Measurements from ENCODE around the gene TMEM247.
"Not testable (repeated sequence)": the region's sequence is repeated elsewhere in the genome, so short reads cannot be mapped to it uniquely, and the experiment has no call there.

The TMEM247 gene

DNA sequence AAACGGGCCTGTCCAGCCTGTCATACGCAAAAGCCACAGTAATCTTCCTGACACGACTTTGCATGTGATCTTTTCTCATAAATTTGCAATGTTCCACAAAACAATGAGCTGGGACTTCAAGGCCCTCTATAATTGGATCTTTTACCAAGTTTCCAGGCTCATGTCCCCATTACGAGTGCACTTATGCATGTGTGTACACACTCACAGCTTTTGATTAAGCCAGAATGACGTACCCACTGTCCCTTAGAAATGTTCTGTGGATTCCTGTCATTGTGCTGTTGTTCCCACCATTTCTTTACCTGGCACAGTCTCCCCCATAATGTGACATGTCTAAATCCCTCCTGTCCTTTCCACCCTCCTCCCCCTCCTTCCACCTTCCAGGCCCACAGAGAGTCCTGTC, 19.7 kb upstream of the TMEM247 start:
- DNase-seq: no peak

- DNase-seq: no peak
Observed at GRCh38 chr2:46460241-46460921, 19.0 kb upstream of the TMEM247 start.

DNA sequence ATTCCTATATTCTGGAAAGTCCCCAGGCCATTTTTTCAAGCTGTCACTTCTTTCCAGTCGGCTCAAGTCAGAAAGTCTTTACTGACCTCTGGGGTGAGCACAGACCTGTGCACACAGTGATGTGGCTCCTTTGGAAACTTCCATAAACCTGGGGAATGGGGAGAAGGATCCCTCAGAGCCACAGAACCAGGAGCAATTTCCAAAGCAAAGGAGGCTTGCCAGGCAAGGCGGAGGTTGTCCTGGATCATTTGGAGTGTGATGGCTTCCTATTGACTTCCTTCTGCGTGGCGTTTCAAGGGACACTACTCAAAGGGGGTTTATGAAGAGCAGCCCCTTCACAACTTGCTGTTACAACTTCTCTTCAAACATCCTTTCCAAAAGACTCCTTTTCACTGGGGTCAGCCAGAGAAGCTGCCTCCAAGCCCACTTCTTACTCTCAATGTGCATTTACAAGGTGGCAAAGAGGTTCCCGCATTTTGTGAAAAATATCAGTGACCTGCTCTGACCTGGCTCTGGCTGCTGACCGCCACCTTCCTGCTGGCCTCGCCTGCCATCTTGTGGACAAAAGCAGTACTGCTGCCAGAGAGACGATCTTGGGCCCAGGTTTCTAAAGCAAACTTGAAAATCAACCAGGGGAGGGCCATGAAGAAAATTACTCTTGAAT, 18.2 kb upstream of the TMEM247 start:
- peak; percentile 69 for DNase-seq

- DNase-seq: no peak
Observed at GRCh38 chr2:46461709-46462171, 17.6 kb upstream of the TMEM247 start.

- no peak for DNase-seq
Observed at GRCh38 chr2:46462936-46463335, 16.4 kb upstream of the TMEM247 start.

DNA sequence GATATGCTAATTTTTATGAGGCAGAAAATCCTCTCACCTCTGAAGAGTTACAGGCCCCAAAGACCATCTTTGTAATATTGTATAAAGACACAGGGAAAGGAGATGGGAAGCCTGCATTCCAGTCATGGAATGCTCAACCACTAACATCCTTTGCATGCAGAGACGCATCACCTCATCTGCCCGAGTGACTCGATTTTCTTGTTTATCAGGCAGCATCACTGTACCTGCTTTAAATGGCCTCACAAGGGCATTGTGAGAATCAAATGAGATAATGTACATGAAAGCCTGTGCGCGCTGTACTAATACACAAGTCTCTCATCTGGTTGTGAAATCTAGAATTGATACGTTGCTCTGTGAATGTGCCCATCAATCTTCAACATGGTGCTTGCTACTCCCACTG, 10.2 kb upstream of the TMEM247 start:
- no peak for DNase-seq

GRCh38 chr2:46469700-46470099, 9.7 kb upstream of the TMEM247 start:
- no peak for DNase-seq

- no peak for DNase-seq
Observed at GRCh38 chr2:46470114-46470628, 9.2 kb upstream of the TMEM247 start.

GRCh38 chr2:46471019-46471583, 8.3 kb upstream of the TMEM247 start:
- no peak for DNase-seq

DNA sequence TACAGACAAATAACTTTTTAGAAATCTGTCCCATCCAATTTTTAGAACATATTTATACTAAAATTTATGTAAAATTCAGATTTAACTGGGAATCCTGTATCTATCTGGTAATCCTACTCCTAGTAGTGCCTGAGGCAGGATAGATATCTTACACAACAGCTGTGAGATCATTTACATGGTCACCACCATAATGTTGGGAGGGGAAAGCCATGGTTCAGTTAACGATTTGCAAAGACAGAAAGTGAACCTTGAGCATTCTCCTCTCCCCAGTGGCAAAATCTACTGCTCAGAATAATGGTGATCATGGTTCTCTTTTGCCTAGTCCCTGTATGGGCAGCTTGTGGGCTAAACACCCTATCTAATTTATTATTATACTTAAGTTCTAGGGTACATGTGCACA, 7.7 kb upstream of the TMEM247 start:
- no peak for DNase-seq

- DNase-seq: not testable (repeated sequence)
Observed at GRCh38 chr2:46472165-46472564, 7.2 kb upstream of the TMEM247 start.

GRCh38 chr2:46477462-46477861, 1.9 kb upstream of the TMEM247 start:
- DNase-seq: peak; percentile 56

GRCh38 chr2:46477925-46478324, 1.4 kb upstream of the TMEM247 start:
- DNase-seq: no peak

DNA sequence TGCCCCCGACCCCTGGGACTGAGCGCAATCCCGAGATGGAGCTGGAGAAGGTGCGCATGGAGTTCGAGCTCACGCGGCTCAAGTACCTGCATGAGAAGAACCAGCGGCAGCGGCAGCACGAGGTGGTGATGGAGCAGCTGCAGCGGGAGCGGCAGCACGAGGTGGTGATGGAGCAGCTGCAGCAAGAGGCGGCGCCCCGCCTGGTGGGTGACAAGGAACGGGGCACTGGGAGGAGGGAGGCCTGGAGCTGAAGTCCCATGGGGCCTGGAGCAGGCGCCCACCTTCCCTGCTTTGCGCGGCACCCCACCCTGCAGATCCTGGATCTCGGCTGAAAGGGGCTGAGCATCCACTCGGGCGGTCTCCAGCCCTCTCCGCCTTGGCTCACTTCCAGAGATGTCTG, 1.2 kb downstream of the TMEM247 start:
- no peak for DNase-seq

DNA sequence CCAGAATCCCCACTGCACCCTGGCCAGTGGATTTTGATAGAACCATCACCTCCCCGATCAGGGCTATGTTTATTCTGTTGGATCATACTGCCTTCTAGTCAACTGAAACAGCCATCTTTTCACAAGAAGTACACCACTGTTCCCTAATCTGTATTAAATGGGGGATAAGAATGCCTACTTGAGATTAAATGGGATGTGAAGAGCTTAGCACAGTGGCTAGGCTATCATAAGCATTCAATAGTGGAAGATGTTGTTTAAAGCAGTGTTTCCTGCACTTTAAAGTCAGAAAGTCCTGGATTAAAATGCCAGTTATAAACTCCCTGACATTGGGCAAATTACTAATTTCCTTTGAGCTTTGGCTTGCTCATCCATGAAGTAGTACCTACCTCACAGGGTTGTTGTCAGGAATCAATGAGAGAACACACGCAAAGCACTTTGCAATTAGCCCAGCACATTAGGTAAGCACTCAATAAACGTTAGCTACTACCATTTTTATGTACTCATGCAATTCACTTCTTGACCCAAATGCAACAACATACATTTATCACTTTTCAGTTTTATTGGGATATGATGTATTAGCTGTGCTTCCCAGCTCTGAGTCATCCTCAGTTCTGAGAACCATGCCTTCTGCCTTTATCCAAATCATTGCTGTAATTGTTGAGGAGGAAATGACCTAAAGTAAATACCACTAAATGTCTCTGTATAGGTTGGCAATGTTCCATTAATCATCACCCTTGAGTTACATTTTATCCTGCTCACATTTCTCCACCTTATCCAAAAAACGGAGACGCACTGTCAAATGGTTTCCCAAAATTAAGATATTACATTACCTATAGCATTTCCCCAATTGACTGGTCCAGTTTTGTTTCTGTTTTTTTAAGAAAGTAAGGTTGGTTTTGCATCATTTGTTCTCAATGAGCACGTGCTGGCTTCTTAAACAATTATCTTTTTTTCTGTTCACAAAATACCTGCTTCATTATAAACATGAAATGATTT, 2.1 kb downstream of the TMEM247 start:
- DNase-seq: peak; percentile 71

- no peak for DNase-seq
Observed at GRCh38 chr2:46482490-46482889, 3.1 kb downstream of the TMEM247 start.

DNA sequence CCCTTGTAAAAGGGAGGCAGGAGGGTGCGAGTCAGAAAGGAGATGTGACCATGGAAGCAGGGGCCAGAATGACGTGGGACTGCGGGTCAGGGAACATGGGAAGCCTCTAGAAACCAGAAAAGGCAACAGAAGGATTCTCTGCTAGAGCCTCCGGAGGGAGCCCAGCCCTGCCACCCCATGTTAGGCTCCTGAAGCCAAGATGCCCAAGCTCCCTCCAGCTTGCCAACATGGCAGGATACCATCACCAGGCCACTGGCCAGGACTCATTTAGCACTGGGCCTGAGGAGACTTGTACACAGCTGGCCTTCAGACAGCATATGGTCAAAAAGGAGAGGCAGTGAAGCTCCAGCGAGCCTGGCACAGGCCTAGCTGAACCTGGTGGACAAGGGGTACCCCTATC, 5.6 kb downstream of the TMEM247 start:
- no peak for DNase-seq

DNA sequence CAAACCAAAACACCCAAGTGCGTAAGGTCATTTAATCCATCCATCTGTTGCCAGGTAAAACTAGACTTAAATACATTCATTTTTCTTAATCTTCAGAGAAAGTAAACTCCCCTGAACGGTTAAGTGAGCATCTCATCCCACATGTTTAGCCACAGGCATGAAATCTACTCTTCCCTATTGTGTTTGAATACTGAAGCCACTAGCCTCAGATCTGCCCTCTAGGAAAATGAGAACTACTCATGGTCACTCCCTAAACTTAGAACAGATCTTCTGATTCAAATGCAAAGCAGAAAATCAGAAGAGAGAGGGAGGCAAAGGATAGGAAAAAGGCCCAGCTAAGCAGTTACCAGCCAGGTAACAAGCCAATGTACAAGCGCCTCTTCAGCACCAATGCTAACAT, 7.1 kb downstream of the TMEM247 start:
- DNase-seq: no peak

GRCh38 chr2:46487667-46488335, 8.4 kb downstream of the TMEM247 start:
- DNase-seq: no peak

- DNase-seq: no peak
Observed at GRCh38 chr2:46488389-46488788, 9.0 kb downstream of the TMEM247 start.

GRCh38 chr2:46489423-46490174, 10.2 kb downstream of the TMEM247 start:
- DNase-seq: no peak
